Head of caudate nucleus (tissue), 42 donors: Measurements from ENCODE around the gene TMEM41A.
"Not testable (repeated sequence)": the region's sequence is repeated elsewhere in the genome, so short reads cannot be mapped to it uniquely, and the experiment has no call there.

Experiments used
- DNase-seq, 42 donors: peaks; one replicate each; pipeline versions ENCODE4 v3.0.0 to v3.0.0-alpha.2; 2020 to 2021; ENCODE audit warnings: mixed read lengths in 7 of 42
- intact Hi-C: fragments of 100-400 bp; cut with DNase I; formaldehyde crosslinking; loops from one replicate; pipeline ENCODE4 v1.15.0; 2022

The TMEM41A gene

GRCh38 chr3:185502987-185503386 is 4.2 kb upstream of the TMEM41A start:
- no peak for DNase-seq
- intact Hi-C loops = no loop called here

GRCh38 chr3:185490241-185490640 is 8.6 kb downstream of the TMEM41A start:
- intact Hi-C loops = no loop called here
- no peak for DNase-seq

GRCh38 chr3:185489462-185489861 is 9.4 kb downstream of the TMEM41A start:
- intact Hi-C loops = no loop called here
- DNase-seq = no peak

- DNase-seq = no peak
- intact Hi-C loops = no loop called here
These were observed 10.4 kb downstream of the TMEM41A start for GRCh38 chr3:185488465-185488864.

GRCh38 chr3:185486394-185486793 is 12.4 kb downstream of the TMEM41A start:
- DNase-seq = no peak
- intact Hi-C loops = no loop called here

- intact Hi-C loops = no loop called here
- DNase-seq = no peak
These were observed 14.5 kb downstream of the TMEM41A start for GRCh38 chr3:185484296-185484695.

GRCh38 chr3:185479373-185479945 is 19.4 kb downstream of the TMEM41A start:
- intact Hi-C loops = no loop called here
- no peak for DNase-seq

GRCh38 chr3:185477316-185477715 is 21.5 kb downstream of the TMEM41A start:
- intact Hi-C loops = no loop called here
- DNase-seq = no peak

GRCh38 chr3:185474922-185475321 is 23.9 kb downstream of the TMEM41A start:
- DNase-seq, intact Hi-C loops: not testable (repeated sequence)

- intact Hi-C loops = no loop called here
- DNase-seq = peak in 33 of 42 donors; percentile 9 to 70 (median 32)
These were observed 25.5 kb downstream of the TMEM41A start for GRCh38 chr3:185473290-185473815.

GRCh38 chr3:185470323-185470722 is 28.5 kb downstream of the TMEM41A start:
- intact Hi-C loops = no loop called here

GRCh38 chr3:185469542-185469941 is 29.3 kb downstream of the TMEM41A start:
- intact Hi-C loops = no loop called here
- no peak for DNase-seq

More at GRCh38 chr3:185470323-185470722, 28.5 kb downstream of the TMEM41A start:
- DNase-seq = no peak

- DNase-seq, intact Hi-C loops: not testable (repeated sequence)
These were observed 32.7 kb downstream of the TMEM41A start for GRCh38 chr3:185466123-185466522.

- no peak for DNase-seq
- intact Hi-C loops = no loop called here
These were observed 33.4 kb downstream of the TMEM41A start for GRCh38 chr3:185465471-185465870.

- DNase-seq = no peak
- intact Hi-C loops = no loop called here
These were observed 38.0 kb downstream of the TMEM41A start for GRCh38 chr3:185460719-185461350.

GRCh38 chr3:185460309-185460708 is 38.5 kb downstream of the TMEM41A start:
- DNase-seq = no peak
- intact Hi-C loops = no loop called here

- no peak for DNase-seq
- intact Hi-C loops = no loop called here
These were observed 41.5 kb downstream of the TMEM41A start for GRCh38 chr3:185457376-185457775.

- DNase-seq, intact Hi-C loops: not testable (repeated sequence)
These were observed 47.4 kb downstream of the TMEM41A start for GRCh38 chr3:185451432-185451831.

- intact Hi-C loops = no loop called here
- no peak for DNase-seq
These were observed 50.7 kb downstream of the TMEM41A start for GRCh38 chr3:185448107-185448506.

- no peak for DNase-seq
- intact Hi-C loops = no loop called here
These were observed 54.5 kb downstream of the TMEM41A start for GRCh38 chr3:185444329-185444728.

GRCh38 chr3:185442031-185442430 is 56.8 kb downstream of the TMEM41A start:
- peak in 31 of 42 donors; percentile 15 to 73 (median 42) for DNase-seq
- intact Hi-C loops = no loop called here
